HUES48 (cell line): ENCODE measurements around the gene PRICKLE2.

Experiments used
- H3K27ac ChIP-seq: one replicate; pipeline ENCODE4 v1.7.0; 2013; ENCODE audit warnings: low read depth, low read length, inconsistent platforms
- H3K27me3 ChIP-seq: 2 replicates; pipeline ENCODE4 v1.6.1; 2013; ENCODE audit warnings: mild to moderate bottlenecking, low read length; ENCODE audit not compliant: control insufficient read depth, insufficient read depth
- H3K36me3 ChIP-seq: 2 replicates; pipeline ENCODE4 v1.6.1; 2013; ENCODE audit warnings: low read length; ENCODE audit not compliant: control insufficient read depth, insufficient read depth
- H3K4me1 ChIP-seq: 2 replicates; pipeline ENCODE4 v1.6.1; 2013; ENCODE audit warnings: mild to moderate bottlenecking, low read length; ENCODE audit not compliant: control insufficient read depth, insufficient read depth
- H3K4me3 ChIP-seq: 2 replicates; pipeline ENCODE4 v1.5.1; 2013; ENCODE audit warnings: mild to moderate bottlenecking, low read depth, low read length
- H3K9ac ChIP-seq: 2 replicates; pipeline ENCODE4 v1.6.1; 2013; ENCODE audit warnings: mild to moderate bottlenecking, low read depth, low read length, moderate library complexity
- H3K9me3 ChIP-seq: 2 replicates; pipeline ENCODE4 v1.6.1; 2013; ENCODE audit warnings: low read length; ENCODE audit not compliant: control insufficient read depth, insufficient read depth

PRICKLE2 gene

GRCh38 chr3:64184621-64185020, 40.6 kb downstream of the PRICKLE2 start:
- H3K9me3 ChIP-seq, result no peaks in the 10 kb centered on the region
- H3K27me3 ChIP-seq, result no peaks in the 10 kb centered on the region
- no peak overlapping the region for H3K4me3 ChIP-seq
- H3K4me1 ChIP-seq, result peaks cover 9% of the 10 kb centered on the region
- H3K9ac ChIP-seq, result no peak overlapping the region
- H3K27ac ChIP-seq, result no peak overlapping the region
- no peaks in the 10 kb centered on the region for H3K36me3 ChIP-seq

DNA sequence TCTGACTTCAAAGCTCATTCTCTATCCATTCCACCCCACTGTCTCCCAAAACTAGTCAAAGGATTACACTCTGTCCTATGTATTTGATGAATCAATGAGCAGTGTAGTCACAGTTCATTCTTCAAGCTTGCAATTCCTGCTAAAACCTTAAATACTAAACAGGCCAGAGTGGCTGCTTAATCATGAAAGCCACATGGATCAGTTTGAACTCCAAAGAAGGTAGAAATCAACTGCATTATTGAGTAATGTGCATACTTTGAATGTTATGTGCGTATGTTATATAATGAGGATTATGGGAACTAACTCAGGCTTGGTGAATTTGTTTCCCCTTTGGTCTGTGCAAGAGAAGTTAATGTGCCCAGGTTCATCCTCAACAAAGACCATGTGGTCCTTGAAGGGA, 45.4 kb downstream of the PRICKLE2 start:
- no peak overlapping the region for H3K9ac ChIP-seq
- no peaks in the 10 kb centered on the region for H3K27me3 ChIP-seq
- no peaks in the 10 kb centered on the region for H3K36me3 ChIP-seq
- no peaks in the 10 kb centered on the region for H3K4me1 ChIP-seq
- no peak overlapping the region for H3K27ac ChIP-seq
- no peak overlapping the region for H3K4me3 ChIP-seq
- no peaks in the 10 kb centered on the region for H3K9me3 ChIP-seq

GRCh38 chr3:64179249-64179648, 46.0 kb downstream of the PRICKLE2 start:
- Histone ChIP-seq H3K27ac (no peak overlapping the region), H3K36me3 (no peaks in the 10 kb centered on the region), H3K9me3 (no peaks in the 10 kb centered on the region), H3K27me3 (no peaks in the 10 kb centered on the region), H3K4me1 (no peaks in the 10 kb centered on the region), H3K9ac (no peak overlapping the region), H3K4me3 (no peak overlapping the region)

DNA sequence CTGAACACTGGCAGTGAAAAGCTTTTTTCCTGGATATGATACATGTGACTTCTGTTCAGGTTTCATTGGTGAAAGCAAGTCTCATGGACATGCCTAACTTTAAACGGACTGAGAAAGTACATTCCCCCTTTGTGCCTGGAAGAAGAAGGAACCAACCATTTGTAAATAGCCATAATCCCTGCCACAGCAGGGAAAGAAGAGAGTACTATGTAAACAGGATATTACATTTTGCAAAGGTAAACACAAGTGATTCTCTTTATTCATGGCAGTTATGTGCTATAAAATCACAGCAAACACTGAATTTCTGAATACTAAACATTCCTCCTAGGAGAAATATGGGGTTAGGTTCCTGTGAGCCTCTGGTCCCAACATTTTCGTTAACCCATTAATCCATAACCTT, 46.8 kb downstream of the PRICKLE2 start:
- H3K9ac ChIP-seq, result no peak overlapping the region
- no peaks in the 10 kb centered on the region for H3K9me3 ChIP-seq
- H3K4me3 ChIP-seq, result no peak overlapping the region
- H3K36me3 ChIP-seq, result no peaks in the 10 kb centered on the region
- no peaks in the 10 kb centered on the region for H3K4me1 ChIP-seq
- H3K27me3 ChIP-seq, result no peaks in the 10 kb centered on the region
- no peak overlapping the region for H3K27ac ChIP-seq

GRCh38 chr3:64176461-64176996, 48.7 kb downstream of the PRICKLE2 start:
- no peaks in the 10 kb centered on the region for H3K9me3 ChIP-seq
- no peaks in the 10 kb centered on the region for H3K36me3 ChIP-seq
- H3K9ac ChIP-seq, result no peak overlapping the region
- H3K27ac ChIP-seq, result no peak overlapping the region
- no peaks in the 10 kb centered on the region for H3K27me3 ChIP-seq
- no peak overlapping the region for H3K4me3 ChIP-seq
- no peaks in the 10 kb centered on the region for H3K4me1 ChIP-seq

DNA sequence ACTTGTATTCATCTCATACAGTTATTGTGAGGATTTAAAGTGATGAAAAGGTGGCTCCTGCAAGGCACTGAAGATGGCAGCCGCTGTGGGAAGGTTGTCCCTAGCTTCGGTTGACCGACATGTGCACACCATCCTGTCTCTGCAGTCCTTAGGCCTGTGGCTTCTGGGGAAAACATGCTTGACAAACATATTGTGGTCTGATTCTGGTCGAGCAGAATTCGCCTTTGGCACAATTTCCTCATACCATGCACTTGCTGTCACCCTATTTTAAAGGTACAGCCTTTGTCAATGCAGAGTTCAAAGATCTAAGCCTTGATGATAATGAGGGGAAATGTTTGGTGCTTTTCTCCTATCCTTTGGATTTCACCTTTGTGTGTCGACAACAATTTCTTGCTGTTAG, 50.9 kb downstream of the PRICKLE2 start:
- no peaks in the 10 kb centered on the region for H3K36me3 ChIP-seq
- H3K4me3 ChIP-seq, result no peak overlapping the region
- no peaks in the 10 kb centered on the region for H3K9me3 ChIP-seq
- H3K27ac ChIP-seq, result no peak overlapping the region
- H3K9ac ChIP-seq, result no peak overlapping the region
- H3K4me1 ChIP-seq, result no peaks in the 10 kb centered on the region
- H3K27me3 ChIP-seq, result no peaks in the 10 kb centered on the region

DNA sequence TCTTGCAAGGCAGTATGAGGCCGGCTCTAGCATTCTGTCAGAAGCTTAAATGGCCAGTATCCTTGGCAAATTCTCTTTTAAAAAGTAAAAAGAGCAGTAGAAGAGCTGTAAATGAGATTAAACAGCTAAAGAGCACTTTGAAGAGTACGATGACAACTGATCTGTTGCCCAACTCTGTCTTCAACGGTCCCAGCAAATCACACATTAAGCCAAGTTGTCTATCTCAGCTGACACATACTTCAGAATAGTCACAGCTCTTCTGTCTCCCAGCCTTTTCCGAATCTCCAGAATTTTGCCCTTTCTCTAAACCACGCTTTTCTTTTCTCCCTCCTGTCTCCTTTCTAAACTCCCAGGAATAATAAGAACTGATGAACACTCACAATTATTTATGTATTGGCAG, 51.7 kb downstream of the PRICKLE2 start:
- Histone ChIP-seq H3K9ac (no peak overlapping the region), H3K9me3 (no peaks in the 10 kb centered on the region), H3K4me3 (no peak overlapping the region), H3K4me1 (no peaks in the 10 kb centered on the region), H3K36me3 (no peaks in the 10 kb centered on the region), H3K27ac (no peak overlapping the region), H3K27me3 (no peaks in the 10 kb centered on the region)

- Histone ChIP-seq H3K27ac (no peak overlapping the region), H3K4me1 (peaks cover 13% of the 10 kb centered on the region; the same call in 1 of the 2 replicates), H3K9ac (no peak overlapping the region), H3K36me3 (no peaks in the 10 kb centered on the region), H3K27me3 (no peaks in the 10 kb centered on the region), H3K4me3 (no peak overlapping the region), H3K9me3 (no peaks in the 10 kb centered on the region)
Measured at GRCh38 chr3:64170270-64170669, 55.0 kb downstream of the PRICKLE2 start.

GRCh38 chr3:64167868-64168267, 57.4 kb downstream of the PRICKLE2 start:
- Histone ChIP-seq H3K27ac (no peak overlapping the region), H3K27me3 (no peaks in the 10 kb centered on the region), H3K36me3 (no peaks in the 10 kb centered on the region), H3K9ac (no peak overlapping the region), H3K4me1 (peaks cover 24% of the 10 kb centered on the region), H3K4me3 (no peak overlapping the region), H3K9me3 (no peaks in the 10 kb centered on the region)

GRCh38 chr3:64167351-64167750, 57.9 kb downstream of the PRICKLE2 start:
- no peak overlapping the region for H3K9ac ChIP-seq
- H3K27ac ChIP-seq, result no peak overlapping the region
- H3K9me3 ChIP-seq, result no peaks in the 10 kb centered on the region

DNA sequence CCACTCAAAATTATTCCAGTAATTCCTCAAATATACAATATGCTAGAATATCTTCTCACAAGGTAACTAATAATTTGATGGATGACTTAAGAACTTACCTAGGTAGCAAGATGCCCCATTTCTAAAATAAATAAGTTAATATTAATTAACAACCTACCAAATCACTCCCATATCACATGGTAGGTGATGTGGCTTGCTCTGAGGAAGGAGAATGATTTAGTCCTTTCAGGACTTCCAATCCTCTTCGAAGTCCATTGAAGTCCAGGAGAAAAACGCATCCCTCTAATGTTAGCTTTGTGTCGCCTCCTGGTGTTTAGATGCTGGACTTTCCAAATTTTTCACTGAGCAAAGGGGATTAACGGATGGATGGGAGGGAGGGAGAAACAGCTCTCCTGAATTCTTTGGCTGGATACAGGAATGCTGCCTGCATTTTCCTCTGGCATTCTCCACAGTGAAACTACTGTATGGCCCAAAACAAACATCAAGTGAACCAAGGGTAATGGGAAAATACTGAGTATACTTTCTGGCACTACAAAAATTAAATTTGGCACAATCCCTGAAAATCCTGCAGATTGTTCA, 58.6 kb downstream of the PRICKLE2 start:
- Histone ChIP-seq H3K4me1 (peaks cover 36% of the 10 kb centered on the region), H3K4me3 (no peak overlapping the region), H3K9me3 (no peaks in the 10 kb centered on the region), H3K36me3 (no peaks in the 10 kb centered on the region), H3K27me3 (no peaks in the 10 kb centered on the region), H3K9ac (no peak overlapping the region), H3K27ac (no peak overlapping the region)

More at GRCh38 chr3:64167351-64167750, 57.9 kb downstream of the PRICKLE2 start:
- H3K27me3 ChIP-seq, result no peaks in the 10 kb centered on the region
- H3K36me3 ChIP-seq, result no peaks in the 10 kb centered on the region
- no peak overlapping the region for H3K4me3 ChIP-seq
- H3K4me1 ChIP-seq, result peaks cover 29% of the 10 kb centered on the region
